ENCODE measurements around the gene ERF. TPM values are rescaled to one million over a fixed set of nuclear protein-coding genes. Genes with fewer than 3 reads are reported as not detected.
A peak's percentile ranks its signal among the peaks of the same experiment; 100 is the strongest.

Gene ERF
- total RNA-seq, 1 experiment from 2014 or later = 79.1 TPM

DNA sequence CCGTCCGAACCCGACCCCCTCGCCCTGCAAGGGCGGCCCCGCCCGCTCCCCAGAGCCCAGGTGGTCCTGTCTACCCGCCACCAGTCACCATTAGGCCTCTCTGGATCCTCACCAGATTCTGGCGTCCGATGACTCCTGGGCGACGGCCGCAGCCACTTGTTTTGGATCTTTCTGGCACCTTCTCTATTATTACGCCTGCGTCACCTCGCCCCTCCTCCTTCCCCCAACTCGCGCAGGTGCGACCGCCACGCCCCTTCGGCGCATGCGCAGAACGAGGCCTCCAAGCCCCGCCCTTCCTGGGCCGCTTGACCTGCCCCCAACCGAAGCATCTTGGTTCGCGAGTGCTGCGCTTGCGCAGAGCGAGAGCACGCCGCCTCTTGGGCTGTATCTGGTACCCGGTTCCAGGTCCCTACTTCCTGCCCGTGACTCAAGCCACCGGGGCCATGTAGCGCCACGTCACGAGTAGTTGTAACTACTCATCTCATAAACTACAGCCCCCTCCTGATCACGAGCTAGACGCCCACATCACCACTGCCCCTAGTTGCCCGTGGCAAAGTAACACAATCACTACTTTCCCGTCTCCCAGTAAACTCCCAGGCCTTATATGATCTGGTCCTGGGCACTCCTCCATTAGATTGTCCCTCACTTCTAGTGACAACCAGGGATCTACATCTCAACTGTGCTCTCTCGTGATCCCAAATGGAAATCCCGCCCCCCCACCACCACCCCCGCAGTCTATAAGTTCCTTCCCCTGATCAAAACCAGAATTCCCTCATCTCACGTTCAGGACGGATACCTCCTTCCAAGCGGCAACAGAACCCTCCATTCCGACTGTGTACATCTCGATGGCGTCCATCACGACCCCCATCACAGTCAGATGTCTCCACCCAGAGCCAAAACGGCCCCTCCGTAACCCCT lies 37.1 kb downstream of the ERF start, which contains the start of gene DEDD2:
Gene DEDD2, minus strand, starts transcription at position 158 of the 918 bp plus-strand sequence. CDS start 670 bp downstream, outside the sequence.
- CTCF ChIA-PET = interaction anchor here (0.6 kb wide), 1 partner anchor 9 kb away, joined by 3 read pairs; no protein-coding TSS in a partner anchor
- H2AFZ ChIP-seq = peak within 1 kb of the TSS; percentile 81
- TF ChIP-seq, protein P1, sequence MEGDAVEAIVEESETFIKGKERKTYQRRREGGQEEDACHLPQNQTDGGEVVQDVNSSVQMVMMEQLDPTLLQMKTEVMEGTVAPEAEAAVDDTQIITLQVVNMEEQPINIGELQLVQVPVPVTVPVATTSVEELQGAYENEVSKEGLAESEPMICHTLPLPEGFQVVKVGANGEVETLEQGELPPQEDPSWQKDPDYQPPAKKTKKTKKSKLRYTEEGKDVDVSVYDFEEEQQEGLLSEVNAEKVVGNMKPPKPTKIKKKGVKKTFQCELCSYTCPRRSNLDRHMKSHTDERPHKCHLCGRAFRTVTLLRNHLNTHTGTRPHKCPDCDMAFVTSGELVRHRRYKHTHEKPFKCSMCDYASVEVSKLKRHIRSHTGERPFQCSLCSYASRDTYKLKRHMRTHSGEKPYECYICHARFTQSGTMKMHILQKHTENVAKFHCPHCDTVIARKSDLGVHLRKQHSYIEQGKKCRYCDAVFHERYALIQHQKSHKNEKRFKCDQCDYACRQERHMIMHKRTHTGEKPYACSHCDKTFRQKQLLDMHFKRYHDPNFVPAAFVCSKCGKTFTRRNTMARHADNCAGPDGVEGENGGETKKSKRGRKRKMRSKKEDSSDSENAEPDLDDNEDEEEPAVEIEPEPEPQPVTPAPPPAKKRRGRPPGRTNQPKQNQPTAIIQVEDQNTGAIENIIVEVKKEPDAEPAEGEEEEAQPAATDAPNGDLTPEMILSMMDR (conservative IDR thresholded peaks at IDR 0.05) = no peak
- TF ChIP-seq EZH2 (IDR thresholded peaks at IDR 0.05; ENCODE audit: low read depth) = no peak
- peaks cover 10% of the 10 kb centered on the region; the same call in 1 of the 2 replicates for H3F3A ChIP-seq (ENCODE audit: insufficient read depth, low read depth)
- POLR2A ChIA-PET (ENCODE audit: unreplicated experiment) = no interaction called here
- H3K79me2 ChIP-seq (ENCODE audit: low read depth) = peaks cover 90% of the 10 kb centered on the region
- intact Hi-C loops (cut with micrococcal nuclease; ENCODE audit: unreplicated experiment) = loop anchor here (1.0 to 5.0 kb wide), 3 partner anchors 10 to 65 kb away; no protein-coding TSS in a partner anchor
- H3K27ac ChIP-seq = peak within 1 kb of the TSS; percentile 75
- H3K4me1 ChIP-seq (replicated peaks; ENCODE audit: insufficient read depth) = peaks cover 39% of the 10 kb centered on the region
- peaks cover 28% of the 10 kb centered on the region for H4K20me1 ChIP-seq (ENCODE audit: insufficient read depth)
- H3K27me3 ChIP-seq (ENCODE audit: insufficient read depth, low read depth) = no peaks in the 10 kb centered on the region
- no peaks in the 10 kb centered on the region for H3K9me3 ChIP-seq (ENCODE audit: insufficient read depth, low read depth)
- DNase-seq = peak; percentile 90 to 99
- no peaks in the 10 kb centered on the region for H3K9me2 ChIP-seq (ENCODE audit: insufficient read depth)
- peak within 1 kb of the TSS; percentile 75 for H3K4me3 ChIP-seq
- TSS peak; percentile 16 for BruUV-seq (replicated peaks)
- H3K36me3 ChIP-seq (ENCODE audit: low read depth) = peaks cover 17% of the 10 kb centered on the region
- peak within 1 kb of the TSS; percentile 89 for H3K4me2 ChIP-seq

GRCh38 chr19:42216653-42217519 lies 38.0 kb downstream of the ERF start:
- TF ChIP-seq, protein P1 (conservative IDR thresholded peaks at IDR 0.05) = no peak
- TF ChIP-seq EZH2 (IDR thresholded peaks at IDR 0.05; ENCODE audit: low read depth) = no peak
- H3K27ac ChIP-seq = peak overlapping the region; percentile 61
- H2AFZ ChIP-seq = peak overlapping the region; percentile 81
- H3K79me2 ChIP-seq (ENCODE audit: low read depth) = peaks cover 89% of the 10 kb centered on the region
- ChIA-PET CTCF (interaction anchor here (0.6 kb wide), 1 partner anchor 8 kb away, joined by 3 read pairs; no protein-coding TSS in a partner anchor), POLR2A (ENCODE audit: unreplicated experiment) (interaction anchor here (0.9 kb wide), 1 partner anchor 9 kb away, joined by 3 read pairs; no protein-coding TSS in a partner anchor)
- peaks cover 10% of the 10 kb centered on the region; the same call in 1 of the 2 replicates for H3F3A ChIP-seq (ENCODE audit: insufficient read depth, low read depth)
- no peaks in the 10 kb centered on the region for H3K9me2 ChIP-seq (ENCODE audit: insufficient read depth)
- peak overlapping the region; percentile 89 for H3K4me2 ChIP-seq
- peak overlapping the region; percentile 75 for H3K4me3 ChIP-seq
- TSS peak; percentile 20 for BruUV-seq (replicated peaks)
- no peaks in the 10 kb centered on the region for H3K9me3 ChIP-seq (ENCODE audit: insufficient read depth, low read depth)
- peaks cover 32% of the 10 kb centered on the region for H4K20me1 ChIP-seq (ENCODE audit: insufficient read depth)
- intact Hi-C loops (cut with micrococcal nuclease; ENCODE audit: unreplicated experiment) = loop anchor here (1.0 to 5.0 kb wide), 2 partner anchors 10 to 65 kb away; no protein-coding TSS in a partner anchor
- peak; percentile 40 to 45 for DNase-seq
- peaks cover 14% of the 10 kb centered on the region for H3K36me3 ChIP-seq (ENCODE audit: low read depth)
- peaks cover 39% of the 10 kb centered on the region for H3K4me1 ChIP-seq (replicated peaks; ENCODE audit: insufficient read depth)
- H3K27me3 ChIP-seq (ENCODE audit: insufficient read depth, low read depth) = no peaks in the 10 kb centered on the region

Measured in PC-9 (cell line).